H1 (cell line): ENCODE measurements around the gene GMNC. TPM values are rescaled to one million over a fixed set of nuclear protein-coding genes. Genes with fewer than 3 reads are reported as not detected.

Experiments used
- CTCF ChIA-PET: fragments of 300-600 bp; sonication (Branson Sonifier 250); formaldehyde crosslinking; loops from one replicate; lab custom pipeline; 2021; ENCODE audit not compliant: partially characterized antibody; lab: Charles Lee
- POLR2A ChIA-PET: fragments of 300-600 bp; sonication (Branson Sonifier 250); formaldehyde crosslinking; loops from one replicate; lab custom pipeline; 2021; ENCODE audit warnings: inconsistent platforms; ENCODE audit not compliant: partially characterized antibody; lab: Charles Lee
- DNase-seq, 2 experiments: peaks; one replicate each; pipeline versions ENCODE4 v3.0.0 to v3.0.0-alpha.2; 2010 to 2022; ENCODE audit warnings: low spot score in 2 of 2, low read depth in 1 of 2, mixed read lengths in 1 of 2
- FAIRE-seq: peaks from 2 replicates; lab custom pipeline; 2011; peaks lifted over from hg19 to GRCh38; lab: Jason Lieb, UNC
- H2AFZ ChIP-seq: 2 replicates; pipeline ENCODE4 v1.8.1; 2012; ENCODE audit warnings: low read length, inconsistent platforms
- H2AK5ac ChIP-seq: 2 replicates; pipeline ENCODE4 v1.6.1; 2013; ENCODE audit warnings: low read depth, low read length
- H2BK120ac ChIP-seq: replicated peaks from 2 replicates; pipeline ENCODE3; 2013; ENCODE audit warnings: low read depth, low read length, inconsistent platforms
- H2BK12ac ChIP-seq: 2 replicates; pipeline ENCODE4 v1.6.1; 2013; ENCODE audit warnings: low read depth, low read length
- H2BK15ac ChIP-seq: 2 replicates; pipeline ENCODE4 v1.6.1; 2013; ENCODE audit warnings: low read length
- H2BK20ac ChIP-seq: 2 replicates; pipeline ENCODE4 v1.6.1; 2013; ENCODE audit warnings: low read length
- H2BK5ac ChIP-seq: 2 replicates; pipeline ENCODE4 v1.6.1; 2013; ENCODE audit warnings: low read depth, low read length
- H3K14ac ChIP-seq: 2 replicates; pipeline ENCODE4 v1.6.1; 2013; ENCODE audit warnings: inconsistent platforms; ENCODE audit not compliant: insufficient read length
- H3K18ac ChIP-seq: 2 replicates; pipeline ENCODE4 v1.6.1; 2013; ENCODE audit warnings: low read length; ENCODE audit errors: extremely low read depth
- H3K23ac ChIP-seq: 2 replicates; pipeline ENCODE4 v1.6.1; 2013; ENCODE audit warnings: inconsistent platforms; ENCODE audit not compliant: insufficient read length
- H3K23me2 ChIP-seq: 2 replicates; pipeline ENCODE4 v1.6.1; 2013; ENCODE audit warnings: low read depth, low read length
- H3K27ac ChIP-seq: 2 replicates; pipeline ENCODE4 v1.6.1; 2011; ENCODE audit warnings: low read depth, low read length, inconsistent platforms
- H3K27me3 ChIP-seq, 4 experiments: replicated peaks in 1 of 4; 1 replicate in 1 of 4; 2 replicates in 3 of 4; pipeline versions ENCODE4 v1.6.1 to v1.8.1; 2011 to 2013; ENCODE audit warnings: low read length in 3 of 4, mild to moderate bottlenecking in 3 of 4, inconsistent platforms in 2 of 4, mixed read lengths in 2 of 4, moderate library complexity in 1 of 4; ENCODE audit not compliant: control insufficient read depth in 3 of 4, insufficient read depth in 3 of 4; ENCODE audit errors: extremely low read depth in 1 of 4
- H3K36me3 ChIP-seq, 4 experiments: 2 replicates each; pipeline versions ENCODE4 v1.6.1 to v1.8.1; 2011 to 2013; ENCODE audit warnings: mild to moderate bottlenecking in 4 of 4, low read length in 3 of 4, moderate library complexity in 2 of 4, control low read depth in 1 of 4, inconsistent platforms in 1 of 4; ENCODE audit not compliant: insufficient read depth in 4 of 4, control insufficient read depth in 2 of 4
- H3K4ac ChIP-seq: replicated peaks from 2 replicates; pipeline ENCODE3; 2013; ENCODE audit warnings: low read length, low read depth, mixed read lengths, inconsistent platforms; ENCODE audit not compliant: insufficient read length
- H3K4me1 ChIP-seq, 4 experiments: replicated peaks in 1 of 4; 1 replicate in 1 of 4; 2 replicates in 3 of 4; pipeline versions ENCODE4 v1.6.1 to v1.8.1; 2011 to 2013; ENCODE audit warnings: low read length in 3 of 4, inconsistent platforms in 2 of 4, mixed read lengths in 1 of 4; ENCODE audit not compliant: insufficient read depth in 4 of 4, control insufficient read depth in 3 of 4
- H3K4me2 ChIP-seq, 2 experiments: 2 replicates each; pipeline versions ENCODE4 v1.6.1 to v1.8.1; 2011 to 2013; ENCODE audit warnings: low read depth in 2 of 2, low read length in 2 of 2, control low read depth in 1 of 2, inconsistent platforms in 1 of 2, mild to moderate bottlenecking in 1 of 2; ENCODE audit not compliant: insufficient read depth in 1 of 2
- H3K4me3 ChIP-seq, 4 experiments: fragments of 200-600, 300-600 bp in 1 of 4; sonication (generic), shearing (Covaris generic), sonication (Bioruptor Twin) in 1 of 4; 2 replicates each; pipeline versions ENCODE4 v1.5.1 to v1.8.1; 2011 to 2016; ENCODE audit warnings: low read length in 4 of 4, low read depth in 3 of 4, control low read depth in 2 of 4, inconsistent platforms in 2 of 4, mild to moderate bottlenecking in 2 of 4, mixed read lengths in 1 of 4, moderate library complexity in 1 of 4; ENCODE audit not compliant: insufficient read depth in 2 of 4; ENCODE audit errors: extremely low read depth in 1 of 4
- H3K56ac ChIP-seq: replicated peaks from 2 replicates; pipeline ENCODE3; 2013; ENCODE audit warnings: low read depth, mild to moderate bottlenecking, mixed read lengths, low read length, inconsistent platforms; ENCODE audit not compliant: insufficient read length
- H3K79me1 ChIP-seq: 2 replicates; pipeline ENCODE4 v1.6.1; 2013; ENCODE audit warnings: low read depth, low read length, control low read depth
- H3K79me2 ChIP-seq, 2 experiments: 2 replicates each; pipeline versions ENCODE4 v1.6.1 to v1.8.1; 2012 to 2013; ENCODE audit warnings: low read length in 2 of 2, mild to moderate bottlenecking in 2 of 2, inconsistent platforms in 1 of 2; ENCODE audit not compliant: insufficient read depth in 2 of 2, control insufficient read depth in 1 of 2
- H3K9ac ChIP-seq, 4 experiments: replicated peaks in 1 of 4; 1 replicate in 1 of 4; 2 replicates in 3 of 4; pipeline versions ENCODE4 v1.6.1 to v1.8.1; 2011 to 2013; ENCODE audit warnings: low read depth in 3 of 4, low read length in 3 of 4, control low read depth in 2 of 4, mild to moderate bottlenecking in 2 of 4, moderate library complexity in 2 of 4, inconsistent platforms in 1 of 4; ENCODE audit errors: extremely low read depth in 1 of 4
- H3K9me3 ChIP-seq, 2 experiments: 2 replicates each; pipeline versions ENCODE4 v1.6.1 to v1.8.1; 2012 to 2013; ENCODE audit warnings: mild to moderate bottlenecking in 2 of 2, moderate library complexity in 2 of 2, control low read depth in 1 of 2, inconsistent platforms in 1 of 2, low read depth in 1 of 2, low read length in 1 of 2, mixed read lengths in 1 of 2; ENCODE audit not compliant: insufficient read depth in 2 of 2
- H4K20me1 ChIP-seq, 2 experiments: replicated peaks in 1 of 2; 2 replicates each; pipeline versions ENCODE3 to v1.8.1; 2011 to 2013; ENCODE audit warnings: inconsistent platforms in 2 of 2, low read length in 2 of 2, mild to moderate bottlenecking in 1 of 2; ENCODE audit not compliant: insufficient read depth in 2 of 2, control insufficient read depth in 1 of 2
- H4K5ac ChIP-seq: 2 replicates; pipeline ENCODE4 v1.6.1; 2013; ENCODE audit warnings: low read length, low read depth, mixed read lengths, inconsistent platforms; ENCODE audit not compliant: insufficient read length
- H4K8ac ChIP-seq: 2 replicates; pipeline ENCODE4 v1.8.0; 2013; ENCODE audit warnings: mild to moderate bottlenecking, moderate library complexity, low read length, inconsistent platforms; ENCODE audit not compliant: insufficient read depth; ENCODE audit errors: extremely low read depth
- H4K91ac ChIP-seq: replicated peaks from 2 replicates; pipeline ENCODE3; 2013; ENCODE audit warnings: low read length, mixed read lengths, inconsistent platforms; ENCODE audit not compliant: insufficient read length
- ATF3 ChIP-seq: IDR thresholded peaks from 2 replicates; pipeline ENCODE4 v1.6.1; 2011; ENCODE audit warnings: low read depth, mild to moderate bottlenecking, low read length; ENCODE audit not compliant: insufficient read depth
- CBX8 ChIP-seq: fragments of 300-800, 300-1000 bp; sonication (generic); IDR thresholded peaks from 2 replicates; pipeline ENCODE4 v1.7.1; 2016; ENCODE audit warnings: low read depth, low read length, borderline replicate concordance
- EZH2 ChIP-seq: fragments of 200-600 bp; sonication (generic); IDR thresholded peaks from 2 replicates; pipeline ENCODE4 v1.7.1; 2012; ENCODE audit warnings: low read depth, mild to moderate bottlenecking, moderate library complexity, low read length, inconsistent platforms; ENCODE audit not compliant: severe bottlenecking
- GTF2F1 ChIP-seq: IDR thresholded peaks from 2 replicates; pipeline ENCODE4 v1.6.1; 2012; ENCODE audit warnings: low read depth, low read length, improper control_type of control experiment, borderline replicate concordance
- KDM4A ChIP-seq: IDR thresholded peaks from one replicate; pipeline ENCODE4 v1.7.1; 2012; ENCODE audit warnings: low read depth, mild to moderate bottlenecking, moderate library complexity, low read length, inconsistent platforms; ENCODE audit not compliant: severe bottlenecking
- MAFK ChIP-seq: IDR thresholded peaks from 2 replicates; pipeline ENCODE4 v1.6.1; 2012; ENCODE audit warnings: low read depth, mild to moderate bottlenecking, improper control_type of control experiment, low read length
- MAX ChIP-seq: IDR thresholded peaks from 2 replicates; pipeline ENCODE4 v1.6.1; 2012; ENCODE audit warnings: inconsistent platforms
- PHF8 ChIP-seq: fragments of 200-600 bp; sonication (generic); conservative IDR thresholded peaks from 2 replicates; pipeline ENCODE4 v1.7.1; 2012; ENCODE audit warnings: low read depth, mild to moderate bottlenecking, inconsistent platforms, low read length, moderate library complexity
- SIRT6 ChIP-seq: IDR thresholded peaks from one replicate; pipeline ENCODE4 v1.7.1; 2012; ENCODE audit warnings: low read length, inconsistent platforms
- WGBS, 2 experiments: shearing (Covaris generic) in 1 of 2; methylation state at CpG; one replicate each; pipeline versions ENCODE4 v1.1.6 to v1.1.7; 2013 to 2015; ENCODE audit warnings: low lambda C conversion rate in 2 of 2, mixed read lengths in 2 of 2, inconsistent platforms in 1 of 2, low coverage in 1 of 2, missing lambda C conversion rate in 1 of 2; ENCODE audit not compliant: insufficient replicate concordance in 2 of 2, insufficient coverage in 1 of 2, insufficient read length in 1 of 2; ENCODE audit errors: extremely low coverage in 1 of 2, missing lambda C conversion rate in 1 of 2; 5-methylcytosine and 5-hydroxymethylcytosine counted together
- polyA plus RNA-seq, 7 experiments: library from polyadenylated mRNA; depleted of rRNA in 3 of 7; stranded (reverse) in 5 of 7; unstranded in 2 of 7; fragments of >200 nt in 5 of 7; fragments of 200-250 nt in 2 of 7; gene quantifications; 1 replicate in 5 of 7; 2 replicates in 1 of 7; 4 replicates in 1 of 7; pipeline versions ENCODE4 v1.2.1 to v1.2.3, GENCODE V29; 2011 to 2013; ENCODE audit warnings: missing spikeins in 2 of 7, mixed read lengths in 2 of 7
- total RNA-seq: library from RNA; stranded (reverse); fragmentation: NEBNext Ultra II Directional; extraction: Animal tissue kit (Norgen Biotek cat#: 25700); gene quantifications from 2 replicates; pipeline ENCODE4 v1.2.1, GENCODE V29; 2021
- TF ChIP-seq, protein P1 (sequence below), 3 experiments: IDR thresholded peaks; 1 replicate in 2 of 3; 2 replicates in 1 of 3; pipeline versions ENCODE4 v1.5.1 to v1.6.1; 2011; ENCODE audit warnings: low read length in 3 of 3, mild to moderate bottlenecking in 3 of 3, inconsistent platforms in 2 of 3, low read depth in 1 of 3, moderate library complexity in 1 of 3; ENCODE audit not compliant: insufficient read depth in 1 of 3; ENCODE audit errors: control extremely low read depth in 1 of 3

The GMNC gene
- total and polyA plus RNA-seq, 2 of the 8 experiments (the other 6 are each of a cell fraction or from before 2014, with no cell fraction given): 0.05 to 0.24 TPM

DNA sequence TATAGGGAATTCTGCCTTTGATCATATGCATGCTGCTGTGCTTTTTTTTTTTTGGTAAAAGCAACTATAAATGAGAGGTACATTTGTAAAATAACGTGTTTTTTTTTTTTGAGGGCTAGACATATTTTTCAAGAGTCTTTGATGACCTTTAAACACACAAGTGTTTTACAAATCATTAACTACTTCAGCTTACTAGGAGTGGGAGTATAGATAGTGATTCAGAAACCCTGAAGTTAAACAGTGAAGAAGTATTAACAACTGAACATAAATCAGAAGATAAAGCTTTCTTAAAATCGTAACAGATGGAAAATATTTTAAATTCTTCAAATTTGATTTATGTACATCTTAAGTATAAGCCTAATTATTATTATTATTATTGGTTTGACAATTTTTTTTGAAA is 2.9 kb upstream of the GMNC start:
- Histone ChIP-seq H4K8ac (no peak overlapping the region), H2AFZ (no peak overlapping the region), H3K9ac (no peak overlapping the region), H3K79me1 (no peaks in the 10 kb centered on the region), H3K18ac (no peak overlapping the region), H2BK15ac (no peak overlapping the region), H2BK5ac (no peak overlapping the region), H3K36me3 (no peaks in the 10 kb centered on the region), H2BK120ac (no peak overlapping the region), H3K4me3 (no peak overlapping the region), H3K4me1 (no peaks in the 10 kb centered on the region), H4K5ac (no peak overlapping the region), H3K14ac (no peak overlapping the region), H2AK5ac (no peak overlapping the region), H3K79me2 (no peaks in the 10 kb centered on the region), H3K27me3 (peaks cover 4 to 35% (median 10%) of the 10 kb centered on the region in 4 experiments; a peak in 6 of 7 replicates), H2BK20ac (no peak overlapping the region), H3K9me3 (no peaks in the 10 kb centered on the region), H4K91ac (no peak overlapping the region), H3K4me2 (no peak overlapping the region), H4K20me1 (peaks cover 1 to 2% of the 10 kb centered on the region in 2 experiments), H3K56ac (no peak overlapping the region), H3K23ac (no peak overlapping the region), H3K23me2 (peaks cover 4% of the 10 kb centered on the region; the same call in 1 of the 2 replicates), H3K4ac (no peak overlapping the region), H3K27ac (no peak overlapping the region), H2BK12ac (no peak overlapping the region)
- no peak for FAIRE-seq
- ChIA-PET POLR2A (interaction anchor here (0.6 kb wide), 1 partner anchor 463 kb away, joined by 5 read pairs; no protein-coding TSS in a partner anchor), CTCF (interaction anchor here (0.9 to 8.2 kb wide), 5 partner anchors 18 to 185 kb away, joined by 3 to 51 read pairs (median 5); no protein-coding TSS in a partner anchor)
- DNase-seq: no peak
- 69% methylated on average over 2 of the region's 2 CpGs; no CpG with 5 or more reads in 1 of the 2 experiments for WGBS, 2 experiments
- TF ChIP-seq GTF2F1: no peak
- no peak for TF ChIP-seq MAFK
- TF ChIP-seq PHF8: no peak
- no peak for TF ChIP-seq ATF3
- TF ChIP-seq SIRT6: no peak
- TF ChIP-seq MAX: no peak
- no peak for TF ChIP-seq EZH2
- TF ChIP-seq CBX8: no peak
- no peak for TF ChIP-seq KDM4A
- TF ChIP-seq, protein P1, sequence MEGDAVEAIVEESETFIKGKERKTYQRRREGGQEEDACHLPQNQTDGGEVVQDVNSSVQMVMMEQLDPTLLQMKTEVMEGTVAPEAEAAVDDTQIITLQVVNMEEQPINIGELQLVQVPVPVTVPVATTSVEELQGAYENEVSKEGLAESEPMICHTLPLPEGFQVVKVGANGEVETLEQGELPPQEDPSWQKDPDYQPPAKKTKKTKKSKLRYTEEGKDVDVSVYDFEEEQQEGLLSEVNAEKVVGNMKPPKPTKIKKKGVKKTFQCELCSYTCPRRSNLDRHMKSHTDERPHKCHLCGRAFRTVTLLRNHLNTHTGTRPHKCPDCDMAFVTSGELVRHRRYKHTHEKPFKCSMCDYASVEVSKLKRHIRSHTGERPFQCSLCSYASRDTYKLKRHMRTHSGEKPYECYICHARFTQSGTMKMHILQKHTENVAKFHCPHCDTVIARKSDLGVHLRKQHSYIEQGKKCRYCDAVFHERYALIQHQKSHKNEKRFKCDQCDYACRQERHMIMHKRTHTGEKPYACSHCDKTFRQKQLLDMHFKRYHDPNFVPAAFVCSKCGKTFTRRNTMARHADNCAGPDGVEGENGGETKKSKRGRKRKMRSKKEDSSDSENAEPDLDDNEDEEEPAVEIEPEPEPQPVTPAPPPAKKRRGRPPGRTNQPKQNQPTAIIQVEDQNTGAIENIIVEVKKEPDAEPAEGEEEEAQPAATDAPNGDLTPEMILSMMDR (IDR thresholded peaks at IDR 0.05; ENCODE audit: control extremely low read depth in 1 of 3, insufficient read depth in 1 of 3, low read depth in 1 of 3, low read length in 3 of 3): no peak
